Keratinocyte (primary cell): ENCODE results near the gene RAB12. TPM values are rescaled to one million over a fixed set of nuclear protein-coding genes. Genes with fewer than 3 reads are reported as not detected.

Experiments used
- DNase-seq: peaks from one replicate; pipeline ENCODE4 v3.0.0-alpha.2; 2011; ENCODE audit warnings: low read depth, missing footprints, low spot score
- FAIRE-seq: peaks from 2 replicates; lab custom pipeline; 2011; peaks lifted over from hg19 to GRCh38; lab: Jason Lieb, UNC
- H2AFZ ChIP-seq: 2 replicates; pipeline ENCODE4 v1.6.0; 2012; ENCODE audit warnings: low read length, control low read depth, inconsistent platforms; ENCODE audit not compliant: control insufficient read depth
- H3K27ac ChIP-seq: 2 replicates; pipeline ENCODE4 v1.5.1; 2011; ENCODE audit warnings: low read length; ENCODE audit not compliant: control insufficient read depth, insufficient read depth
- H3K27me3 ChIP-seq: 3 replicates; pipeline ENCODE4 v1.6.0; 2011; ENCODE audit warnings: low read length; ENCODE audit not compliant: control insufficient read depth, insufficient read depth; ENCODE audit errors: extremely low read depth
- H3K36me3 ChIP-seq, 2 experiments: 2 replicates in 1 of 2; 3 replicates in 1 of 2; pipeline ENCODE4 v1.5.1; 2011; ENCODE audit warnings: low read length in 2 of 2, mild to moderate bottlenecking in 1 of 2; ENCODE audit not compliant: control insufficient read depth in 2 of 2, insufficient read depth in 2 of 2; ENCODE audit errors: extremely low read depth in 1 of 2
- H3K4me1 ChIP-seq: 3 replicates; pipeline ENCODE4 v1.5.1; 2011; ENCODE audit warnings: low read length; ENCODE audit not compliant: control insufficient read depth, insufficient read depth; ENCODE audit errors: extremely low read depth
- H3K4me2 ChIP-seq: 3 replicates; pipeline ENCODE4 v1.6.0; 2011; ENCODE audit warnings: low read depth, low read length; ENCODE audit not compliant: control insufficient read depth, insufficient read depth; ENCODE audit errors: extremely low read depth
- H3K4me3 ChIP-seq, 3 experiments: fragments of 200-600 bp in 1 of 3; sonication (generic) in 1 of 3; 2 replicates in 2 of 3; 3 replicates in 1 of 3; pipeline ENCODE4 v1.5.1; 2011 to 2016; ENCODE audit warnings: low read length in 3 of 3, mild to moderate bottlenecking in 3 of 3, control low read depth in 2 of 3, inconsistent platforms in 1 of 3, low read depth in 1 of 3, mixed read lengths in 1 of 3, mixed run types in 1 of 3, moderate library complexity in 1 of 3; ENCODE audit not compliant: control insufficient read depth in 2 of 3, insufficient read depth in 2 of 3; ENCODE audit errors: extremely low read depth in 1 of 3
- H3K79me2 ChIP-seq: 2 replicates; pipeline ENCODE4 v1.6.0; 2012; ENCODE audit warnings: low read length; ENCODE audit not compliant: control insufficient read depth, insufficient read depth
- H3K9ac ChIP-seq: 3 replicates; pipeline ENCODE4 v1.6.0; 2011; ENCODE audit warnings: low read length; ENCODE audit not compliant: control insufficient read depth, insufficient read depth; ENCODE audit errors: extremely low read depth
- H3K9me1 ChIP-seq: 3 replicates; pipeline ENCODE4 v1.6.0; 2011; ENCODE audit warnings: low read length; ENCODE audit not compliant: control insufficient read depth, insufficient read depth; ENCODE audit errors: extremely low read depth
- H3K9me3 ChIP-seq: 2 replicates; pipeline ENCODE4 v1.5.1; 2012; ENCODE audit warnings: low read depth, low read length; ENCODE audit not compliant: control insufficient read depth
- H4K20me1 ChIP-seq: 3 replicates; pipeline ENCODE4 v1.6.0; 2011; ENCODE audit warnings: low read length; ENCODE audit not compliant: control insufficient read depth, insufficient read depth; ENCODE audit errors: extremely low read depth
- EZH2 ChIP-seq: IDR thresholded peaks from one replicate; pipeline ENCODE4 v1.6.1; 2012; ENCODE audit warnings: inconsistent platforms, mild to moderate bottlenecking, low read length, moderate library complexity
- dilution Hi-C: fragments of 300-500 bp; cut with MboI; formaldehyde crosslinking; loops from one replicate; pipeline ENCODE4 v1.7.0; 2020; ENCODE audit warnings: low sequenced_read_pairs; ENCODE audit not compliant: extremely low pct_ligation_motif_present
- polyA plus RNA-seq, 5 experiments: library from polyadenylated mRNA; depleted of rRNA in 3 of 5; stranded (reverse) in 3 of 5; stranded (forward) in 1 of 5; unstranded in 1 of 5; fragments of >200 nt; gene quantifications; 1 replicate in 1 of 5; 2 replicates in 3 of 5; 3 replicates in 1 of 5; pipeline versions ENCODE4 v1.2.1 to v1.2.3, GENCODE V29; 2011 to 2012; ENCODE audit warnings: missing spikeins in 2 of 5, low read depth in 1 of 5, low replicate concordance in 1 of 5
- TF ChIP-seq, protein P1 (sequence below), 3 experiments: IDR thresholded peaks in 1 of 3; conservative IDR thresholded peaks in 1 of 3; optimal IDR thresholded peaks in 1 of 3; 2 replicates in 2 of 3; 3 replicates in 1 of 3; pipeline versions ENCODE3 to v1.5.1; 2011; ENCODE audit warnings: low read length in 3 of 3, mild to moderate bottlenecking in 3 of 3, moderate library complexity in 2 of 3, control low read depth in 1 of 3, inconsistent platforms in 1 of 3; ENCODE audit not compliant: insufficient read depth in 2 of 3; ENCODE audit errors: extremely low read depth in 1 of 3

RAB12 gene
- polyA plus RNA-seq, 1 donor (not counting 4 experiments of a cell fraction or from before 2014, with no cell fraction given): 46.4 TPM

GRCh38 chr18:8686611-8687010 lies 77.4 kb downstream of the RAB12 start:
- H2AFZ ChIP-seq: no peak overlapping the region
- no peaks in the 10 kb centered on the region for H3K36me3 ChIP-seq
- DNase-seq (no peak), FAIRE-seq (no peak)
- H3K27me3 ChIP-seq: no peaks in the 10 kb centered on the region
- no peak overlapping the region for H3K9ac ChIP-seq
- no peaks in the 10 kb centered on the region for H3K9me3 ChIP-seq
- TF ChIP-seq EZH2: no peak
- TF ChIP-seq, protein P1, sequence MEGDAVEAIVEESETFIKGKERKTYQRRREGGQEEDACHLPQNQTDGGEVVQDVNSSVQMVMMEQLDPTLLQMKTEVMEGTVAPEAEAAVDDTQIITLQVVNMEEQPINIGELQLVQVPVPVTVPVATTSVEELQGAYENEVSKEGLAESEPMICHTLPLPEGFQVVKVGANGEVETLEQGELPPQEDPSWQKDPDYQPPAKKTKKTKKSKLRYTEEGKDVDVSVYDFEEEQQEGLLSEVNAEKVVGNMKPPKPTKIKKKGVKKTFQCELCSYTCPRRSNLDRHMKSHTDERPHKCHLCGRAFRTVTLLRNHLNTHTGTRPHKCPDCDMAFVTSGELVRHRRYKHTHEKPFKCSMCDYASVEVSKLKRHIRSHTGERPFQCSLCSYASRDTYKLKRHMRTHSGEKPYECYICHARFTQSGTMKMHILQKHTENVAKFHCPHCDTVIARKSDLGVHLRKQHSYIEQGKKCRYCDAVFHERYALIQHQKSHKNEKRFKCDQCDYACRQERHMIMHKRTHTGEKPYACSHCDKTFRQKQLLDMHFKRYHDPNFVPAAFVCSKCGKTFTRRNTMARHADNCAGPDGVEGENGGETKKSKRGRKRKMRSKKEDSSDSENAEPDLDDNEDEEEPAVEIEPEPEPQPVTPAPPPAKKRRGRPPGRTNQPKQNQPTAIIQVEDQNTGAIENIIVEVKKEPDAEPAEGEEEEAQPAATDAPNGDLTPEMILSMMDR (optimal IDR thresholded peaks at IDR 0.05 in 1 of 3, IDR thresholded peaks at IDR 0.05 in 1 of 3, conservative IDR thresholded peaks at IDR 0.05 in 1 of 3; ENCODE audit: extremely low read depth in 1 of 3, insufficient read depth in 2 of 3, low read length in 3 of 3): no peak
- H4K20me1 ChIP-seq: no peaks in the 10 kb centered on the region
- peaks cover 21% of the 10 kb centered on the region for H3K4me1 ChIP-seq
- no peaks in the 10 kb centered on the region for H3K79me2 ChIP-seq
- H3K9me1 ChIP-seq: no peaks in the 10 kb centered on the region
- H3K27ac ChIP-seq: peak overlapping the region; percentile 97
- H3K4me2 ChIP-seq: no peak overlapping the region
- dilution Hi-C loops: no loop called here
- H3K4me3 ChIP-seq: no peak overlapping the region

- DNase-seq: no peak
- dilution Hi-C loops: no loop called here
- H2AFZ ChIP-seq: no peak overlapping the region
- no peak overlapping the region for H3K27ac ChIP-seq
- H3K4me3 ChIP-seq: no peak overlapping the region
- FAIRE-seq: no peak
- no peaks in the 10 kb centered on the region for H3K9me3 ChIP-seq
- H4K20me1 ChIP-seq: no peaks in the 10 kb centered on the region
- H3K4me1 ChIP-seq: peaks cover 21% of the 10 kb centered on the region
- no peak overlapping the region for H3K4me2 ChIP-seq
- no peaks in the 10 kb centered on the region for H3K27me3 ChIP-seq
- H3K79me2 ChIP-seq: no peaks in the 10 kb centered on the region
- no peaks in the 10 kb centered on the region for H3K36me3 ChIP-seq
- H3K9me1 ChIP-seq: no peaks in the 10 kb centered on the region
- H3K9ac ChIP-seq: no peak overlapping the region
- TF ChIP-seq, protein P1 (optimal IDR thresholded peaks at IDR 0.05 in 1 of 3, IDR thresholded peaks at IDR 0.05 in 1 of 3, conservative IDR thresholded peaks at IDR 0.05 in 1 of 3; ENCODE audit: extremely low read depth in 1 of 3, insufficient read depth in 2 of 3, low read length in 3 of 3): no peak
- TF ChIP-seq EZH2: no peak
Observed at GRCh38 chr18:8688216-8688800, 79.1 kb downstream of the RAB12 start.
